HG02884 (cell line): Measurements from ENCODE around the gene GNG5.
"Not testable (repeated sequence)": the region's sequence is repeated elsewhere in the genome, so short reads cannot be mapped to it uniquely, and the experiment has no call there.

Source experiments
- ATAC-seq: cut with Tn5 transposase; IDR thresholded peaks from one replicate; pipeline ENCODE4 v1.9.1; 2021; ENCODE audit warnings: mild to moderate bottlenecking, moderate library complexity; ENCODE audit not compliant: unreplicated experiment

GNG5 gene

DNA sequence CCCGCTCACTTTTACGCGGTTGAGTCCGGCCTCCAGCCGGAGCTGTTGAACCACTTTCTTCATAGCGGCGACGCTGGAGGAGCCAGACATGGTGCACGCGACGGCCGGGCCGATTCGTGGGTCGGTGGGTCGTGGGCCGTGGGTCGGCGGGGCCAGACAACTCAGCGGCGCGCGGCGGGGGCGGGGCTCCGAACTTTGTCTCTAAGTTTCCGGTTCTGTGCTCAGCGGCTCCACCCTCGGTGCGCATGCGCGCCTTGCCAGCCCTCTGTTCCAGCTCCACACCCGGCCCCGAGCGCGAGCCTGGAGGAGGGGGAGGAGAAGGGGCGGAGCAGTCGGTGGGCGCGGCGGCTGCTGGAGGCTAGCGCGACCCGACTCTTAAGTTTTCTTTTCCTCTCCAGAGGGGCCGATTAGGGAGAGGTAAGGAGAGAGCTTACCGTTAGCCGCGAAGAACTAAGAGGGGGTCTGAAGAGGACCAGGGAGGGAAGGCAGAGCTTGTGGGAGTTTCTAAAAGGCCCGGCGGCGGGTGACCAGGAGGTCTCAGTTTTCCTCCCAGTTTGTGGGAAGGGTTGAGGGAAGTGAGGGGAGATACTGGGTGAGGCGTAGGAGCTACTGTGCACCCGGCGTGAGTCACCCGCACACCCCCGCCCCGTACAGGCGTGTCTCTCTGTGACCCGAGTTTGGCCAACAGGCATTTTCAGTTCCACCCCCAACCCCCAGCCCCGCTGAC, at the start of gene GNG5, which contains the start of gene SPATA1:
Gene GNG5, minus strand, starts transcription at position 580 of the 727 bp plus-strand sequence. Its CDS starts 490 bp downstream, at position 90.
Gene SPATA1, plus strand, starts transcription at position 385 of the 727 bp plus-strand sequence. CDS start 9,974 bp downstream, outside the sequence.
- peak; percentile 70 for ATAC-seq

GRCh38 chr1:84550826-84551225, 44.4 kb upstream of the GNG5 start:
- no peak for ATAC-seq

DNA sequence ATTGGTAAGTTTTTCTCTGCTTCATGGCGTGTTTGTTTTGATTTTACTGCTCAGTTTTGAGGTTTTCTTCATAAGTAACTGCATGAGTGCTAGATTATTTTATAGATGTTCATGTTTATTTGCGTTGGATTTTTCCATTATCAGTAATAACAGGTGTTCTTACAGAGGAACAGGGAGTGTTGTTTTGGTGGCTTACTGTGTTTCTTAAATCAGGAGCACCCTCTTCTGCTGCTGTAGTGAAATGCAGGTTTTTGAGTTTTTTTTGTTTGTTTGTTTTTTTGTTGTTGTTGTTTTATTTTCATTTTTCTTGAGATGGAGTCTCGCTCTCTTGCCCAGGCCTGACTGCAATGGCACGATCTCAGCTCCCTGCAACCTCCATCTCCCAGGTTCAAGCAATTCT, 35.3 kb upstream of the GNG5 start:
- ATAC-seq: no peak

DNA sequence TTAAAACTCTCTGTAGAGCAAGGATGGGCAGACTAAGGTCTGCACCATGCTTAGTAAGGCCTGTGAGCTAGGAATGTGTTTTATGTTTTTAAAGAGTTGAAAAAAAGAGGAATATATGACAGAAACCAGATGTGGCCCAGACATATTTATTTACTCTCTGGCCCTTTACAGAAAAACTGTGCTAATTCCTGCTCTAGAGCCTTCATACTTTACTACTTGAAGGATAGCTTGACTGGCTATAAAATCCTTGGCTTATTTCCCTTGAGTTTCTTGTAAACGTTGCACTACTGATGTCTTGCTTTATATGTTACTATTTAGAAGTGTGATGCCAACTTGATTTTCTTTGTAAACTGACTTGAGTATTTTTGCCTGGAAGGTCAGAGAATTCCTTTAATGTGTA, 34.4 kb upstream of the GNG5 start:
- ATAC-seq: no peak

- ATAC-seq: no peak
These were observed 33.6 kb upstream of the GNG5 start for GRCh38 chr1:84539972-84540371.

DNA sequence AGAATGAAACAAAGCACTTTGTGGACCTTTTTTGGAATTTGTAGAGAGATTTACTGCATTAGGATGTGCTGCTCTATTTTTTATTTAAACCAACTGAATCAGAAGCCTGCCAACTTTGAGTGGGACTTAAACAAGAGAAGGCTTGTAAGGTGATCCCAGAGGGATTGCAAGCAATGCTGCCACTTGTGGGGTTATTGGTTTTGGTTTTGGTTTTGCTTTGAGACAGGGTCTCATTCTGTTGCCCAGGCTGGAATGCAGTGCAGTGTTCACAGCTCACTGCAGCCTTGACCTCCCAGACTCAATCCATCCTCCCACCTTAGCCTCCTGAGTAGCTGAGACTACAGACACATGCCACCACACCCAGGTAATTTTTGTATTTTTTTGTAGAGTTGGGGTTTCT, 32.2 kb upstream of the GNG5 start:
- no peak for ATAC-seq

GRCh38 chr1:84525779-84526178, 19.4 kb upstream of the GNG5 start:
- no peak for ATAC-seq

- ATAC-seq: no peak
These were observed 18.2 kb upstream of the GNG5 start for GRCh38 chr1:84524590-84524989.

DNA sequence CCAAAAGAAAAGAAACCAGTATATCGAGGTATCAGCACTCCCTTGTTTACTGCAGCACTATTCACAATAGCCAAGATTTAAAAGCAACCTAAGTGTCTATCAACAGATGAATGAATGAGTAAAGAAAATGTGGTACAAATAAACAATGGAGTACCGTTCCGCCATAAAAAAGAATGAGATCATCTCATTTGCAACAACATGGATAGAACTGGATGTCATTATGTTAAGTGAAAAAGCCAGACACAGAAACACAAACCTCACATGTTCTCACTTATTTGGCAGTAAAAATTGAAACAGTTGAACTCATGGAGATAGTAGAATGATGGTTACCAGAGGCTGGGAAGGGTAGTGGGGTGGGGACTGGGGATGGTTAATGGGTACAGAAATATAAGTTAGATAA, 4.3 kb upstream of the GNG5 start:
- no peak for ATAC-seq

- no peak for ATAC-seq
These were observed 3.8 kb upstream of the GNG5 start for GRCh38 chr1:84510165-84510564.

- no peak for ATAC-seq
These were observed 2.6 kb upstream of the GNG5 start for GRCh38 chr1:84509029-84509428.

DNA sequence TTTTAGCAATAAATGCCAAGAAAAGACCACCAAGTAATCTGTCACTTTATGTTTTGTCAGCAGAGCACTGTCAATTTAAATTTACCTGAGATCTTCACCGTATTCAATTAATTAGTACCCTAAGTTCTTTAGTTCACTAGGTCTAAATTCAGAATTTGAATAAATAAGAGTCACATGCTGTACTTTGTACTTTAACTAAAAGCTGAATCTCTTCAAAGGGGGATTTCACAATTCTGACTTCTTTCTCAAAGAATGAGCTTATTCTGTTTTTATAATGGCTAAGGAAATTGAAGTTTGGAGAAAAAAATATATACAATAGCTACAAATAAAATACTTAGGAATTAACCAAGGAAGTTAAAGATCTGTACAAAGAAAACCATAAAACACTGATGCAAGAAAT, 2.1 kb upstream of the GNG5 start:
- ATAC-seq: no peak

- not testable (repeated sequence) for ATAC-seq
These were observed 1.5 kb upstream of the GNG5 start for GRCh38 chr1:84507887-84508286.

DNA sequence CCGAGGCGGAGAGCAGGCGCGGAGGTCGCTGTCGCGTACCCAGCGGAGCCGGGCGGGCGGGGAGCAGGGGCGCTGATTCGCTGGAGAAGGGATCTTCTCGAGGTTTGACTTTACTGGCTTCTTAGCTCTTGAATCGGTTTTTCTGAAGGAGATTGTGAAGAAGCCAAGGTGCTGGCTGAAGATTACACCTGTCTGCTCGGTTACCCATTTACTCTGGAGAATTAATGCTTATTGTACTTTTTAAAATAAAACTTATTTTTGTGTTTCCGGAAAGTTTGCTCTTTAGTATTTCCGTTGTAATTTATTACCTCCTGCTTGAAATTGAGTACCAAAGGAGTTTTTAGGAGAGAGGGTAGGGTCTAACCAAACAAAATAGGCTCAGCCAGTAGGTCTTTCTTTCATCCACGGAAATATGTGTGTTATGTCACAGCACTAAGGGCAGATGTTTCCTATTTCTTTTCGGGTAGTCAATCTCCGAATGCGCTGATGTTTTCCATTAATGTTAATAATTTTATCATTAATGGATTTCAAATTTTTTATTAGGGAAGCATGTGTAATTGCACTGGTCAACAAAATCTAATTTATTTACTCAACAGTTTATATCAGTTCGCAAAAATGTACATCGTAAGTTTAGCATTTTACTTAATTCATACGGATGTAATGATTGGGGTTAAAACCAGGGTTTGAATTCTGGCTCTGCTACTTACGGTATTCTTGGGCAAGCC, 510 bp upstream of the GNG5 start:
- ATAC-seq: no peak

- ATAC-seq: peak; percentile 22
These were observed 834 bp downstream of the GNG5 start for GRCh38 chr1:84505493-84506001.

DNA sequence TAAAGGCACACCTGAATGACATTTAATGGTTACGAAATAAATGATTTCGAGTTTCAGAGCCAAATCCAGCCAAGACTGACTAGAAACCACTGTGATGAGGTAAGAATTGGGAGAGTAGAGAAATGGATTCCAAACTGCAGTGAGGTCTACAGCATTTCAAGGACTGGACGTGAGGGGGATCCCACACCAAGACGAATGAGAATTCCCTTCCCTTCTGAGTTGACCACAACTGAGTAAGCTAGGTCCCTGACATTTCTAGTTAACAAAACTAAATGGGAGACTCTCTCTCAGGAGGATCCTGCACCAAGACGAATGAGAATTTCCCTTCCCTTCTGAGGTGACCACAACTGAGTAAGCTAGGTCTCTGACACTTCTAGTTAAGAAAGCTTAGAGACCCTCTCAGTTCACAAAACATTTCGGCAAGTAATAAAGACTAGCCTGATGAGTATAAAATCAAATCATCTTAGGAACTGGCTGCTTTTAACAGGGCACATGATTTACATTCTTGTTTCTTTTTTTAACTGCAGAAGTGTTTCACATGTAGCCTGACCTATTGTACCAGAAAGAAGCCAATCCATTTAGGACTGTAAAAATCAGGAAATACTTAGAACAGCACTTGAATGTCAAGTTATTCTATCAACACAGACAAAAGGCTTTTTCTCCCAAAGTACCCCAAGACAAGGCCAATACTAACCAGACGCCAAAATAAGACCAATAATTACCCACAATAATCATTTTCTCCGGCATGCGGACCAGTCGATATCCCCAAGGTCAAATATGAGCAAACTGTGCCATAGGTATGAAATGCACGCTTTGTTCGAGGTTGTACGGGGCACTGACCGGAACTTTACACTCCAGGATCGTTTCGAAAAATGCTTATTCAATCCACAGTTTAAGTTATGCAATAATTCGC, 1.5 kb downstream of the GNG5 start:
- no peak for ATAC-seq

DNA sequence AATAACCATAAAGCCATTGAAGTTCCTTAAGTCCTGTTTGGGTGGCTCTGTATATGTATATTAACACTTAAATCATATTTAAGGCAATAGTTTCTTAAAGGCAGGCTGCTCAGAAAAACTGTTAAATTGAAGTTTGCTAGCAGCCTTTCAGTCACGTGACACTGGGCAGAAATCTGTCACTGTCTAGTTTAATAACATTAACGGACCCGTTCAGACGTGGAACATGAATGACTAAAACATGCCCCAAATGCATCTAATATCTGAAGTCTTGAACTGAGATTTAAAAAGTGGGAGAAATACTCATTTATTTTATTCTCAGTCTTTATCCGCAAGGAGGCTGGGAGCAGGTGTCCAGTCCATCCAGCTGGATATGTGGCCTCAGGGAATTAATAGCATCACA, 3.5 kb downstream of the GNG5 start:
- no peak for ATAC-seq

DNA sequence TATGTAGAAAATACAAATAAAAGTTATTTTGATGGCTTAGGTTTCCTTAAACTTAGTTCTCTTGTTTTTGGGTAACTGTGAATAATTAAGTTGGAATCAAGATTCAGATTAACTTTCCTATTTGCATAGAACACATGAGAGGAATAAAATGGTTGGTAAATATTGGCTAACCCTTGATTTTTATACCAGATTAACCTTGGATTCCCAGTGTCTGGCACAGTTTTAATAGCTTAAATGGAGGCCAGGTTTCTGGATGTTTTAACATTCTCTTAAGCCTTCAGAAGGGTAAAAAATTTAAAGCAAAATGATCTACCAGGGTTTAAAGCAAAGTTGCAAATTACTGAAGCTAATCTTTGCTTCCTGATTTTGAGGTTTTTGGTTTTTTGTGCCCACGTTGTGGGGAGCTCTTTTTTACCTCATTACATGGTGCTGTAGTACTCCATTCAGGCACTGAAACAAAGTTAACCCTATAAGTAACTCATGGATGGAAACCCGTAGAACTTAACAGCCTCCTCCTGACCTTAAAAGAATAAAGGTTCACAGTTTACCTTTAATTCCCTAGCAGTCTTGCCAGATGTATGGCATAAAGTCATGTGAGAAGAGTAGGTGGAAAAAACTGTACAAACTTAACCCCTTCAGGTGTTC, 8.6 kb downstream of the GNG5 start:
- no peak for ATAC-seq

- ATAC-seq: no peak
These were observed 9.9 kb downstream of the GNG5 start for GRCh38 chr1:84496498-84496897.

DNA sequence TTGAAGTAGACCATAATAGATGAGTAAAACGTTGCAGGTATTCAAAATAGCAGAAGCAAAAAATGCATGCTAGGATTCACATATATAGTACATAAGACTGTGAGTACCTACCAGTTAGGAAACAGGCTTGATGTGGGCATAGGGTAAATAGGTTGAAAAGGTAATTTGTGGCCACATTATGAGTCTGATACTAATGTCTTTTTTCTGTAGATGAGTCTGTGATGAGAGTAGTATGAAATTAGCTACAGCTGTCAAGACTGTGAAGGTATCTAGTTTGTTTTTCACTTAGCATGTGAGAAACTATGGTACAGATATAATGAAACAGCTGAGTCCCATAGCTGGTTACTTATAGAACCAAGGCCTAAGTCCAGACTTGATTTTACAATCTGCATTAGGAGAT, 12.6 kb downstream of the GNG5 start:
- ATAC-seq: no peak

DNA sequence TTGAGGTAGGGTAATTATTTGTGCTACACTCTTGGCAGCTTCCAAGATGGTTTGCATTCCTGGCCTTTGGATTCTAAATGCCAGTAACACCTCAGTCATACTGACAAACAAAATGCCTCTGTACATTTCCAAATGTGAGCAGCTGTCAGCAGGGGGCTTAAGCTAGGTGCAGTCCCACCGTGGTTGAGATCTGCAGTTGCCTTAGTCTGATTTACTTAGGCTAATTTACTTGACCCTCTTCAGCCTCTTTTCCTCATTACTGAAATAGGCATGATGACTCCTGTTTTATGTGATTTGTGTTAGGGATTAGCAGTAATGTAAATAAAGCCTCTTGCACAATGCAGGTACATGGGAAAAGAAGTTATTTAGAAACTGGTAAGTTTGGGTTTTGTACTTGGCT, 13.7 kb downstream of the GNG5 start:
- no peak for ATAC-seq
